K562 (cell line): Measurements from ENCODE around the gene LY6G5B. TPM values are rescaled to one million over a fixed set of nuclear protein-coding genes. Genes with fewer than 3 reads are reported as not detected.
A peak's percentile ranks its signal among the peaks of the same experiment; 100 is the strongest.

ENCODE experiments used
- CGGBP1 ChIP-seq: fragments of 250-450 bp; sonication (Bioruptor Pico); IDR thresholded peaks from 2 replicates; pipeline ENCODE4 v1.9.0; 2021; ENCODE audit warnings: mild to moderate bottlenecking
- CTCFL ChIP-seq: IDR thresholded peaks from 2 replicates; pipeline ENCODE4 v1.6.1; 2011; ENCODE audit warnings: borderline replicate concordance, low read depth, mild to moderate bottlenecking, moderate library complexity, low read length; ENCODE audit not compliant: insufficient read depth, poor library complexity, severe bottlenecking
- E2F3 ChIP-seq: fragments of 250-450 bp; sonication (Bioruptor Pico); IDR thresholded peaks from 2 replicates; pipeline ENCODE4 v1.4.0; 2020; ENCODE audit warnings: mild to moderate bottlenecking
- E2F5 ChIP-seq: sonication (generic); formaldehyde crosslinking; IDR thresholded peaks from 2 replicates; pipeline ENCODE4 v1.8.0; 2022; ENCODE audit warnings: mild to moderate bottlenecking, missing genetic modification reagents
- HES1 ChIP-seq: fragments of 450-650 bp; IDR thresholded peaks from 2 replicates; pipeline ENCODE4 v1.6.1; 2016; ENCODE audit warnings: low read depth, mild to moderate bottlenecking, moderate library complexity
- ID3 ChIP-seq, 2 experiments: fragments of 250-450 bp in 1 of 2; fragments of 450-650 bp in 1 of 2; sonication (Bioruptor Pico) in 1 of 2; IDR thresholded peaks; 2 replicates each; pipeline versions ENCODE4 v1.6.1 to v1.8.0; 2016 to 2021; ENCODE audit warnings: mild to moderate bottlenecking in 2 of 2, moderate library complexity in 2 of 2, missing compliant biosample characterization in 1 of 2, missing genetic modification characterization in 1 of 2
- NCOR1 ChIP-seq: fragments of 450-650 bp; IDR thresholded peaks from 2 replicates; pipeline ENCODE4 v1.6.1; 2016; ENCODE audit warnings: mild to moderate bottlenecking, moderate library complexity
- POLR2G ChIP-seq: fragments of 200-400 bp; formaldehyde crosslinking; IDR thresholded peaks from 2 replicates; pipeline ENCODE4 v1.6.1; 2017; ENCODE audit warnings: low read depth, mild to moderate bottlenecking, antibody characterized with exemption, low read length, moderate library complexity
- RBFOX2 ChIP-seq: fragments of 200-400 bp; formaldehyde crosslinking; IDR thresholded peaks from 2 replicates; pipeline ENCODE4 v1.6.1; 2017; ENCODE audit warnings: low read depth, mild to moderate bottlenecking, low read length, moderate library complexity
- RBM39 ChIP-seq: fragments of 200-400 bp; formaldehyde crosslinking; optimal IDR thresholded peaks from 2 replicates; pipeline ENCODE3; 2018; ENCODE audit warnings: low read depth, low read length
- SOX6 ChIP-seq: fragments of 450-650 bp; IDR thresholded peaks from 2 replicates; pipeline ENCODE4 v1.6.1; 2014; ENCODE audit warnings: mild to moderate bottlenecking
- TCF7 ChIP-seq: sonication (generic); IDR thresholded peaks from 2 replicates; pipeline ENCODE4 v1.6.1; 2016; ENCODE audit warnings: antibody characterized with exemption, borderline replicate concordance
- ZBTB12 ChIP-seq: fragments of 250-450 bp; sonication (Bioruptor Pico); IDR thresholded peaks from 2 replicates; pipeline ENCODE4 v1.4.0; 2020
- ZNF592 ChIP-seq: fragments of 450-650 bp; IDR thresholded peaks from 2 replicates; pipeline ENCODE4 v1.6.1; 2017; ENCODE audit warnings: antibody characterized with exemption, mild to moderate bottlenecking
- ZNF717 ChIP-seq: fragments of 250-450 bp; sonication (Bioruptor Pico); IDR thresholded peaks from 2 replicates; pipeline ENCODE4 v1.5.0; 2021
- polyA plus RNA-seq, 8 experiments: library from polyadenylated mRNA; depleted of rRNA in 4 of 8; stranded (reverse) in 5 of 8; unstranded in 3 of 8; fragments of >200 nt; fragmentation: Nextera tagmentation in 2 of 8; fragmentation: Illumina TruSeq in 1 of 8; extraction: Ambion mirVana in 2 of 8; extraction: Trizol in 1 of 8; gene quantifications; 2 replicates each; pipeline versions ENCODE4 v1.2.1 to v1.2.3, GENCODE V29; 2011 to 2014; ENCODE audit warnings: inconsistent platforms in 1 of 8, missing spikeins in 1 of 8
- total RNA-seq, 7 experiments: library from RNA; depleted of rRNA in 6 of 7; stranded (reverse); fragments of >200 nt in 6 of 7; fragmentation: Illumina TruSeq in 2 of 7; extraction: Trizol in 2 of 7; gene quantifications; 2 replicates each; pipeline versions ENCODE4 v1.2.1 to v1.2.3, GENCODE V29; 2011 to 2021; ENCODE audit warnings: low replicate concordance in 1 of 7

Gene LY6G5B
- total and polyA plus RNA-seq, 9 of the 15 experiments (the other 6 are each of a cell fraction or from before 2014, with no cell fraction given), result 6.0 to 27.0 (median 7.5) TPM

- TF ChIP-seq ZBTB12 (CRISPR knock-in tag), result no peak
- no peak for TF ChIP-seq ZNF717 (CRISPR knock-in tag)
- TF ChIP-seq CGGBP1 (CRISPR knock-in tag), result no peak
- no peak for TF ChIP-seq E2F5 (CRISPR knock-in tag)
- no peak for TF ChIP-seq NCOR1
- TF ChIP-seq RBM39, result no peak
- no peak for TF ChIP-seq ID3 (CRISPR knock-in tag; IDR thresholded peaks at IDR 0.05)
- 0 out of 2 replicates have a peak, but pooled peaks have one; percentile 14 for TF ChIP-seq ID3 (tag; IDR thresholded peaks at IDR 0.05)
- no peak for TF ChIP-seq TCF7
- no peak for TF ChIP-seq HES1
- TF ChIP-seq RBFOX2, result 0 out of 2 replicates have a peak, but pooled peaks have one; percentile 28
- TF ChIP-seq SOX6, result no peak
- TF ChIP-seq CTCFL, result peak; percentile 92
- TF ChIP-seq E2F3 (CRISPR knock-in tag), result no peak
- no peak for TF ChIP-seq POLR2G
- peak; percentile 43; the same call in 1 of the 2 replicates for TF ChIP-seq ZNF592
These were observed 47.9 kb downstream of the LY6G5B start (continued) for GRCh38 chr6:31717499-31718222.
